OCI-LY7 (cell line): ENCODE measurements around the gene EBF3. TPM values are rescaled to one million over a fixed set of nuclear protein-coding genes. Genes with fewer than 3 reads are reported as not detected.

Source experiments
- BruUV-seq: library from RNA; stranded (reverse); fragments of 400-500 nt; replicated peaks from 2 replicates; lab custom pipeline; 2021; lab: Mats Ljungman, UMichigan
- CTCF ChIA-PET: fragments of 300-600 bp; sonication (Branson Sonifier 250); formaldehyde crosslinking; loops from one replicate; lab custom pipeline; 2022; ENCODE audit warnings: antibody characterized with exemption; ENCODE audit not compliant: unreplicated experiment; lab: Charles Lee
- POLR2A ChIA-PET: fragments of 300-600 bp; sonication (Branson Sonifier 250); formaldehyde crosslinking; loops from one replicate; lab custom pipeline; 2022; ENCODE audit warnings: antibody characterized with exemption; lab: Charles Lee
- DNase-seq: peaks from one replicate; pipeline ENCODE4 v3.0.0-alpha.2; 2015; ENCODE audit warnings: low spot score
- H2AFZ ChIP-seq: fragments of 200-600 bp; sonication (generic), shearing (Covaris generic); 2 replicates; pipeline ENCODE4 v1.6.1; 2014; ENCODE audit warnings: mild to moderate bottlenecking, antibody characterized with exemption, low read length, moderate library complexity
- H3K27ac ChIP-seq: fragments of 200-600 bp; sonication (generic); 2 replicates; pipeline ENCODE4 v1.5.1; 2014; ENCODE audit warnings: mixed run types, low read depth, mild to moderate bottlenecking, moderate library complexity, low read length, inconsistent platforms; ENCODE audit not compliant: poor library complexity, severe bottlenecking
- H3K36me3 ChIP-seq: fragments of 200-600 bp; sonication (generic); 2 replicates; pipeline ENCODE4 v1.6.1; 2014; ENCODE audit warnings: mild to moderate bottlenecking, antibody characterized with exemption, low read length, moderate library complexity, mixed read lengths; ENCODE audit not compliant: insufficient read depth
- H3K4me1 ChIP-seq: fragments of 200-600 bp; sonication (generic); 2 replicates; pipeline ENCODE4 v1.5.1; 2014; ENCODE audit warnings: mild to moderate bottlenecking, low read length; ENCODE audit not compliant: insufficient read depth, poor library complexity, severe bottlenecking
- H3K4me2 ChIP-seq: fragments of 200-600 bp; sonication (generic); 2 replicates; pipeline ENCODE4 v1.6.1; 2014; ENCODE audit warnings: mild to moderate bottlenecking, low read length
- H3K4me3 ChIP-seq: fragments of 200-600 bp; sonication (generic); 2 replicates; pipeline ENCODE4 v1.5.1; 2014; ENCODE audit warnings: mild to moderate bottlenecking, low read depth, low read length; ENCODE audit not compliant: poor library complexity, severe bottlenecking
- H3K79me2 ChIP-seq: fragments of 200-600 bp; sonication (generic); 2 replicates; pipeline ENCODE4 v1.6.1; 2016; ENCODE audit warnings: low read depth, mild to moderate bottlenecking, low read length, moderate library complexity, mixed read lengths; ENCODE audit not compliant: insufficient read depth
- H3K9me2 ChIP-seq: fragments of 200-600 bp; sonication (generic); 2 replicates; pipeline ENCODE4 v1.6.1; 2016; ENCODE audit warnings: mild to moderate bottlenecking, low read length, mixed read lengths; ENCODE audit not compliant: insufficient read depth
- H3K9me3 ChIP-seq: fragments of 200-600 bp; sonication (generic); 2 replicates; pipeline ENCODE4 v1.6.1; 2014; ENCODE audit warnings: mild to moderate bottlenecking, mixed run types, low read length, mixed read lengths
- H4K20me1 ChIP-seq: fragments of 200-600 bp; sonication (generic); 2 replicates; pipeline ENCODE4 v1.6.1; 2014; ENCODE audit warnings: mild to moderate bottlenecking, antibody characterized with exemption, low read length, moderate library complexity, mixed read lengths; ENCODE audit not compliant: insufficient read depth
- CTCF ChIP-seq: fragments of 200-600 bp; sonication (generic); conservative IDR thresholded peaks from 2 replicates; pipeline ENCODE4 v1.5.1; 2014; ENCODE audit warnings: mild to moderate bottlenecking, antibody characterized with exemption, low read length, moderate library complexity, mixed read lengths
- EZH2phosphoT487 ChIP-seq: fragments of 200-600 bp; sonication (generic); IDR thresholded peaks from 2 replicates; pipeline ENCODE4 v1.6.1; 2018; ENCODE audit warnings: low read depth, borderline replicate concordance, mild to moderate bottlenecking, mixed run types, antibody characterized with exemption, low read length, moderate library complexity, mixed read lengths
- intact Hi-C: fragments of 100-400 bp; cut with micrococcal nuclease; formaldehyde crosslinking; loops from one replicate; pipeline ENCODE4 v1.10.0; 2022; ENCODE audit not compliant: unreplicated experiment
- total RNA-seq, 2 experiments: library from RNA; depleted of rRNA in 1 of 2; stranded (reverse); fragments of >200 nt in 1 of 2; shearing (Covaris generic) in 1 of 2; gene quantifications; 2 replicates each; pipeline ENCODE4 v1.2.3, GENCODE V29; 2014 to 2022

The EBF3 gene
- total RNA-seq, 2 experiments from 2014 or later: not detected

- ChIA-PET POLR2A (interaction anchor here (0.6 to 0.7 kb wide), 2 partner anchors 37 to 369 kb away, joined by 3 to 4 read pairs; no protein-coding TSS in a partner anchor), CTCF (no interaction called here)
- no peak overlapping the region for H3K4me2 ChIP-seq
- H3K4me1 ChIP-seq: no peaks in the 10 kb centered on the region
- H3K9me2 ChIP-seq: no peaks in the 10 kb centered on the region
- no peaks in the 10 kb centered on the region for H3K9me3 ChIP-seq
- no peak for DNase-seq
- TF ChIP-seq EZH2phosphoT487 (no peak), CTCF (no peak)
- BruUV-seq: no TSS peak
- no peak overlapping the region for H3K27ac ChIP-seq
- no peaks in the 10 kb centered on the region for H4K20me1 ChIP-seq
- no peak overlapping the region for H3K4me3 ChIP-seq
- H3K79me2 ChIP-seq: no peaks in the 10 kb centered on the region
- H2AFZ ChIP-seq: no peak overlapping the region
- no peaks in the 10 kb centered on the region for H3K36me3 ChIP-seq
- intact Hi-C loops: no loop called here
Observed at GRCh38 chr10:129955601-129956285, 8.3 kb downstream of the EBF3 start.

- no peaks in the 10 kb centered on the region for H3K36me3 ChIP-seq
- no peaks in the 10 kb centered on the region for H3K4me1 ChIP-seq
- no peaks in the 10 kb centered on the region for H3K9me3 ChIP-seq
- ChIA-PET POLR2A (interaction anchor here (0.6 kb wide), 1 partner anchor 370 kb away, joined by 3 read pairs; no protein-coding TSS in a partner anchor), CTCF (no interaction called here)
- no peaks in the 10 kb centered on the region for H4K20me1 ChIP-seq
- no peak for DNase-seq
- H3K9me2 ChIP-seq: no peaks in the 10 kb centered on the region
- no peak overlapping the region for H3K4me2 ChIP-seq
- no peak for TF ChIP-seq CTCF
- no peak for TF ChIP-seq EZH2phosphoT487
- no peak overlapping the region for H3K4me3 ChIP-seq
- intact Hi-C loops: no loop called here
- H2AFZ ChIP-seq: no peak overlapping the region
- no peak overlapping the region for H3K27ac ChIP-seq
- no peaks in the 10 kb centered on the region for H3K79me2 ChIP-seq
- no TSS peak for BruUV-seq
Observed at GRCh38 chr10:129954492-129955315, 9.4 kb downstream of the EBF3 start.
